ENCODE measurements around the gene CERCAM.
A peak's percentile ranks its signal among the peaks of the same experiment; 100 is the strongest.
"Not testable (repeated sequence)": the region's sequence is repeated elsewhere in the genome, so short reads cannot be mapped to it uniquely, and the experiment has no call there.

CERCAM gene

GRCh38 chr9:128419061-128419925 lies 1.4 kb upstream of the CERCAM start:
- no peak for DNase-seq

GRCh38 chr9:128420060-128420650 lies 502 bp upstream of the CERCAM start:
- DNase-seq = peak; percentile 88 to 89

- peak; percentile 41 to 54 for DNase-seq
These were observed 882 bp downstream of the CERCAM start for GRCh38 chr9:128421482-128421996.

- DNase-seq = not testable (repeated sequence)
These were observed 1.5 kb downstream of the CERCAM start for GRCh38 chr9:128422022-128422782.

- DNase-seq = no peak
These were observed 2.1 kb downstream of the CERCAM start for GRCh38 chr9:128422783-128423150.

GRCh38 chr9:128423356-128423755 lies 2.7 kb downstream of the CERCAM start:
- DNase-seq = not testable (repeated sequence)

GRCh38 chr9:128424268-128424780 lies 3.7 kb downstream of the CERCAM start:
- DNase-seq = no peak

- no peak for DNase-seq
These were observed 8.2 kb downstream of the CERCAM start for GRCh38 chr9:128428644-128429512.

GRCh38 chr9:128429513-128430086 lies 8.9 kb downstream of the CERCAM start:
- no peak for DNase-seq

GRCh38 chr9:128431207-128431606 lies 10.6 kb downstream of the CERCAM start:
- DNase-seq = no peak

- DNase-seq = no peak
These were observed 13.7 kb downstream of the CERCAM start for GRCh38 chr9:128434340-128434739.

- DNase-seq = no peak
These were observed 15.0 kb downstream of the CERCAM start for GRCh38 chr9:128435611-128436010.

GRCh38 chr9:128438343-128439109 lies 17.9 kb downstream of the CERCAM start:
- DNase-seq = peak; percentile 65 to 95

GRCh38 chr9:128439273-128439672 lies 18.6 kb downstream of the CERCAM start:
- DNase-seq = no peak

GRCh38 chr9:128442150-128442549 lies 21.5 kb downstream of the CERCAM start:
- DNase-seq = no peak

- DNase-seq = not testable (repeated sequence)
These were observed 25.8 kb downstream of the CERCAM start for GRCh38 chr9:128446505-128446904.

GRCh38 chr9:128448746-128449145 lies 28.1 kb downstream of the CERCAM start:
- DNase-seq = no peak

- DNase-seq = no peak
These were observed 34.3 kb downstream of the CERCAM start for GRCh38 chr9:128454991-128455390.

GRCh38 chr9:128455849-128456612 lies 35.4 kb downstream of the CERCAM start, which contains the start of gene ODF2:
TSS of gene ODF2 (plus strand) at chr9:128456006. CDS start at chr9:128456092, 86 bp downstream.
- DNase-seq = peak; percentile 91 to 98

GRCh38 chr9:128456613-128457061 lies 36.0 kb downstream of the CERCAM start:
- peak; percentile 59 to 71 for DNase-seq

Measured in inflammatory macrophage treated with lipopolysaccharide for 1 hour (primary cell).